Femur (tissue), 1 donor: ENCODE results near the gene TBC1D22A.

Experiments
- DNase-seq: peaks from one replicate; pipeline ENCODE4 v3.0.0-alpha.2; 2017

Gene TBC1D22A

DNA sequence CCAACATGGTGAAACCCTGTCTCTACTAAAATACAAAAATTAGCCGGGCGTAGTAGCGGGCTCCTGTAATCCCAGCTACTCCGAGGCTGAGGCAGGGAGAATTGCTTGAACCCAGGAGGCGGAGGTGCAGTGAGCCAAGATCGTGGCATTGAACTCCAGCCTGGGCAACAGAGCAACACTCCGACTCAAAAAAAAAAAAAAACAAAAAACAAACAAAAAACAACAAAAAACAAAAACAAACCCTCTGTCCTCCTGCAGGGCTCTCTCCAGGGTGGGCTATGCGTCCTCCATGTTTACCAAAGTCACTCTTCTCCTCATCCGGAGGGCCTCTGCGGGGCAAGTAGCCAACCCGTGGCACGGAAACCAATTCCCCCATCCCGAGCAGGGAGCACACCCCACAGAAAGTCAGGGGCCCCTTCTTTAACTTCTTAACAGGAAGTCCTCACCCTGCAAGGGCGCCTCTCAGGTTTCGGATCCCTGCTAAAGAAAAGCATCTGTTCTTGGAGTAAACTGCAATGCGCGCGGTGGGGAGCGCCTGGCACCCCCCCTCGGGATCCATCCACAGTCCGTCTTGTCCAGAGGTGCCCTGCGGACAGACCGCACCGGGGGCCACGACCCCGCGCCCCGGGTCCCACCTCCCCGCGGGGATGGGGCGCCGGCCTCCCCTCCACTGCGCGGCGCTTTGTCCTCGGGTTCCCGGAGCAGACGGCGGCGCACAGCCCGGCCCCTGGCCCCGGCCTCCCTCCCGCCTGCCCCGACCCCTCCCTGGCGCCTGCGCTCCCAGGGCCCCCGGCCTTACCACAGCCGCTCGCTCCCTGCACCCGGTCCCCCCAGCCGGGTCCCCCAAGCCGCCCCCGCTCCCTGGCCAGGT, 25.1 kb upstream of the TBC1D22A start:
- peak; percentile 66 for DNase-seq

DNA sequence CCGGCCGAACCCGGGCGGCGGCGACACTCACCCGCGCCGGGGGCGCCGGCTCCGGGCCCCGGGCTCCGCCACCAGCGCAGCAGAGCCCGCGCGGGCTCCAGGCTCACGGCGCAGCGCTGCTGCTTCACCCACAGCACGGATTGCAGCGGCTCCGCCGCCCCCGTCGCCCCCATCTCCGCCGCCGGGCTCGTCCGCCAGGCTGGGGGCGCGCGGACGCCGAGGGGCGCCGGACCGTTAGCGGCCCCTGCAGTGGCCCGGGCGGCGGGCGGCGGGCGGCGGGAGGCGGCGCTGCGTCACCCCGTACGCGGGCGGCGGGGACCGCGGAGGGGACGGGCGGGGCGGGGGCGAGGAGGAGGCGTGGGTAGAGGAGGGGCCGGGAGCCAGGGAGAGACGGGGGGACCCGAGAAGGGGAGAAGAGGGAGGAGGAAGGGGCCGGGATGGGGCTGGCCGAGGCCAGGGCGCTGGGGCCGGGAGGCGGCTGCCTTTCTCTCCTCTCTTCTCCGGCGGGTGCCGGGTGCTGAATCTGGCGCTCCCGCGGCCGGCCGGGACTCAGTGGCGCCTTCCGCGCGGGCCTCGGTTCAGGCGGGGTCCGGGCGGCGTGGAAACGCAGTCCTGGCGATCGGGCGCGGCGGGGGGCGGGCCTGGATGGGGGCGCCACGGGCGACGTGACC, 24.3 kb upstream of the TBC1D22A start, which contains the start of gene CERK:
Gene CERK (minus strand): TSS at position 277 of the 671 bp plus-strand sequence. CDS start 104 bp downstream, at position 173.
- DNase-seq = peak; percentile 92

DNA sequence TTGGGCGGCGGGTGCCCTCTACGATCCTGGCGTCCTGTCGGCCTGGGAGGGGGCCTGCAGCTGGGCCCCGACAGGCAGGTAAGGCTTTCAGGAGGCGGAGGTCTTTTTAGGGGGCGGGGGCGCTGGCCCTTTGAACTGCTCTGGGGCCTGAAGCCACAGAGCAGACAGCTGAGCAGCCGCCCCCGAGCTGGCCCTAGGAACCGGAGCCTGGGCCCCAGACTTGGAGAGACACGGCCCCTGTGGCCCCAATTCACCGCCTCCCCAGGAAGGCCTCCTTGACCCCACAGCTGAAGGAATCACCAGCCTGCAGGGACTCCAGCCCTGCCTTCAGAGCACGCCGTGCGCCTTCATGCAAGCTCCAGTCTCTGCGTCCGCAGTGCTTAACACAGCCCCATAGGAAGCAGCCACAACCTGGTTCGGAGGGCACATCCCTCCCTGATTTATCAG, 23.8 kb upstream of the TBC1D22A start:
- DNase-seq = no peak

DNA sequence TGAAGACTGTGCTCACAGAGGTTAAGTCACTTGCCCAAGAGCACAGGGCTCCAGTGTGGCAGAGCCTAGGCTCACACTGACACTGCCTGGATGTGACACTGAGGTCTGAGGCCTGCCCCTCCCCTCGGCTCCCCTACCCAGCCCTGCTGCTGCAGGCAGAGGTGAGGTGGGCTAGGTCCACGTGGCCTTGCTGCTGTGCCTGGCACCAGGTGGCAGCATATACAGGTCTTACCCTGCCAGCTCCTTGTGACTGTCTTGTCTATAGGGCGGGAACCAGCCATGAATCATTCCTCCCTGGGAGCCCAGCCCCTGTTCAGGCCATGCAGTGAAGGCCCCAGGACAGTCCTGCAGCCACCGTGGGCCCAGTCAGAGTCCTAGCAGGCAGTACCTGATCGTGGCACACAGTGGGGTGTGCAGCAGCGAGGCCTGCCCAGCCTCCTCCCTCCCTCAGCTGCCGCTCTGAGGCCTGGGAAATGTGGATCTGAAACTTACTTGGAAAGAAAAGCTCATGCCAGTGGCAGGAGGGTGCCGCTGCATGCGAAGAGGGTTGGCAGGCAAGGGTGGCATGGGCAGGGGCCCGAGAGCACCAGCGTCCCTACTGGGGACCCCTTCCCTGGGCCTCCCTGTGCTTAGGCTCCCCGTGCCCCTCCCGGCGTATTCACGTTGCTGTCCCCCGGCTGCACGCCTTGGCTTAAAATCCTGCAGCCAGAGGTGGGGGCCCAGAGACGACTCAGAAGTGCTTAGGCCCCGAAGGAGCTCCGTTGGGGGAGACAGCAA, 23.2 kb upstream of the TBC1D22A start:
- DNase-seq = peak; percentile 62

DNA sequence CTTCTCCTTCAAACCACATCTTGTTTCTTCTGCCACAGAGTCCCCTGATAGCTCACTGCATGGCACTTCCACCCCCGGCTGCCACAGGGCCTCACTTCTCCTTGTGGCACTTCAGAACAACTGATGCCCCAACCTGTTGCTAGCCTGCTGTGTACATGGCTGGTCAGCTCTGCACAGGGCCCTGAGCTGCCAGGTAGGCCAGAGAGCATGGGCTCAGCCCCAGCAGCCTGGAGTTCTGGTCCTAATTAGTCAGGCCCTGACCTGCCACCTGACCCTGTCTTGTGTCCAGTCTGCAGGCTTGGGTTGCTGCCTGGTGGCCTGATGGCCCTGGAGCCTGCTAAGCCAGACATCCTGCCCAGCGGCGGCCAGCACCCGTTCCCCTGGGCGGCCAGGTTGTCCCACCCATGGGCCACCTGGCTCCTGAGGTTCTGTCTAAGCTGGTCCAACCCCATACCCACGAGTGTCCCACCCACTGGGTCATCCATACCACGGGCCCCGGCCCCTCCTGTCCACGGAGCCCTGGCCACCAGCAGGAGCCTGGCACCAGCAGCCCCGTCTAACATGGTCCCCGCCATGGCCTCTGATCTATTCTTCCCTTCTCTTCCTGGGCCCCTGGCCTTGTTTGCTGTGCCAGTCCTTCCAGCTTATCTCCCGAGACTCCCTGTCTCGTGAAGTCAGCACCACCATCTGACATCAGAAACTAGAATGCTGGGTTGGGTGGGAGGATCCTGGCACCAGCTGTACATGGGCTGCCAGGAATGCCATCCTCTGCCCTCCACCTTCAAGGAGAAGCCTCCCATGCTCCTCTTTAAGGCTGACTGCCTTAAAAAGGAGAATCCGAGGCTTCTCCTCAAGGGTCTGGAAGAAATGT, 21.3 kb upstream of the TBC1D22A start:
- no peak for DNase-seq

DNA sequence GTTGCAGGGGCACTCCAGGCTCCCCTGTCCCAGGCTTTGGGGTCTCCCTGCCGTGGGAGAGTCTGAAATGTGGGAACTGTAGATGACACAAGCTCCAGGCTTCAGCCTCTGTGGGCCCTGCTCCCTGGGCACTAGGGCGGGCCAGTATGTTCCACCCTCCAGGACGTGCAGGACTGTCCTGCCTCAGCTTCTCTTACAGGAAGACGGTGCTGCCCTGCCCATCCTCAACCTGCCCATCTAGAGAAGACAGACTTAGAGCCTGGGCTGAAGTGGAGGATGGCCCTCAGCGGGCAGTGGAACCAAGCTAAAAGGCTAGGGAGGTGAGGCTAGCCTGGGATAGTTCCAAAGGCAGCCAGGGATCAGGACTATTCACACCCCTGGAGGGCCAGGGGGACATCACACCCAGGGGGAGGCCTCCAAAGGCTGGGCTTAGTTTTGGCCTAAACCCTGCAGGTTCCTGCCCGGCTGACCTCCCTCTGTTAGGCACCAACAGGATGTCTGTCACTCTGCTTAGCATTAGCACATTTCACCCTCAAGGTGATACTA, 20.4 kb upstream of the TBC1D22A start:
- DNase-seq = no peak

DNA sequence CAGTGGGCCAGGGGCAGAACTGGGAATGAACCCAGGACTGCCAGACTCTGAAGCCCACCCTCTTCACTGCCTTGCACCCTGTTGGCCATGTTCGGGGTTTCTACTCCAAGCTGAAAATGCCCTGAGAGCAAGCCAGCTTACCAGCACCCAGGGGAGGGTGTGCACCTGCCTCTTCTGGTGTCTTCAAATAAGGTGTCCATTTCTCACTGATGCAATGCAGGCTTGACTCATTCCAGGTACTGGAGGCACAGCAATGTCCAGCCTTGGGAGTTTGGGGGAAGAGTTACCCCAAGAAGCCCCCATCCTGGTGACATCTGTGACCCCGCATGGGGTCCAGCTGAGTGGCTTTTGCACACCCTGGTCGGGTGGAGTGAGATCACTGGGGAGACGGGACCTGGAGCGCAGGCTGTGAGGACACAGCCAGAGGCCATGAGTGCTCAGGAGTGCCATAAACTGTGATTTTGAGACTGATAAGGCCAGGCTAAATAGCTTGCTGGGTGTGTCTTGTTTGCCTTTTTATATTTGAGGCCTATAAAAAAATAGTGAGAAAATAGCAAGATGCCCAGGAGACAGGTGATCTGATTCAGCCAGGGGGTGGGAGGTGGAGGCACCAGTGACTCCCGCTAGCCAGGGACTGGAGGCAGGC, 19.8 kb upstream of the TBC1D22A start:
- DNase-seq = no peak

DNA sequence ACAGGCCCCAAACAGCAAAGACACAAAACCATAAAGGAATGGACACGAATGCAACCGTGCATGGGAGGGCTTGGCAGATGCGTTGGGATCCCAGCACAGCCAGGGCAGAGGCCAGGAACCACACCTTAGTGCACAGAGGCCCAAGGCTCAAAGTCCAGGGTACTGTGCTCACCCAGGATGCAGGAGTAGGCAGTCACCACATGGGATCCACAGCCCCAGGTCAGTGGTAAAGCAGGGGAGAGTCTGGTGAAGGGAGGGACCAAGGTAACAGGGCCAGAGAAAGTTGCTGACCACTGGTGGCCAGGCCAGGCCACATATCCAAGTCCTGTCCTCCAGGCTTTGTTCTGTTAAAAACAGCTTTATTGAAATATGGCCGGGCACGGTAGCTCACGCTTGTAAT, 17.9 kb upstream of the TBC1D22A start:
- DNase-seq = no peak

DNA sequence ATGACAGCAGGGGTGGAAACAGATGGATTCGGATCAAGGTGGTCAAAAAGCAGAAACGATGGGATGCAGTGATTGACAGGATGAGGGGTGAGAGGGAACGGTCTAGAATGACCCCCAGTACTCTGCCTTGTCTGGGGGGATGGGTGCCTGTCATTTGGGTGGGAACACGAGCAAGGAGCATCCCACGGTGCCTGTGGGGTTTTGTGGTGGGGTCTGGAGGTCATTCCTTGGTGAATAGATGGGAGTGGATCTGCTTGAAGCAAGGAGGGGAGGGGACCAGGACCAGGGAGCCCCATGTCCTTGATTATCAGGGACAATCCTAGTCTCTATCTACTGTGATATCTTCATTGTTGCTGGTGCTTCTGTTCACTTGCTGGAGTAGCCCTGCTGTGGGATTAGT, 16.3 kb upstream of the TBC1D22A start:
- DNase-seq = no peak

DNA sequence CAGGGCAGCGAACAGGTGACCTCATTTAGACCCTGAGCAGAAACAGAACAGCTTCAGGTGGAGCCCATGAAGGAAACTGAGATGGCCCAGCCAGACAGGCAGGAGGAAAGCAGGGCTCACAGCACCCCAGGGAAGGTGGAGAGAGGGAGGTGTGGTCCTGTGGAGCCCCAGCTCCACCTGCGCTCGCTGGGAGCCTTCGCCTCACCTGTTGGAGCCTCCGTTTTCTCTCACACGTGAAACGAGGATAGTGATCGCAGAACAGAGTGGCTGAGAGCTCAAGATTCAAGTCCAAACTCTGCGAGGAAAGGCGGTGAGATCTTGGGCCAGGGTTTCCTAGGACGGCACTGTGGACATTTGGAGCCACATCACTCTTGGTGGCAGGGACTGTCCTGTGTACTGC, 15.8 kb upstream of the TBC1D22A start:
- no peak for DNase-seq

DNA sequence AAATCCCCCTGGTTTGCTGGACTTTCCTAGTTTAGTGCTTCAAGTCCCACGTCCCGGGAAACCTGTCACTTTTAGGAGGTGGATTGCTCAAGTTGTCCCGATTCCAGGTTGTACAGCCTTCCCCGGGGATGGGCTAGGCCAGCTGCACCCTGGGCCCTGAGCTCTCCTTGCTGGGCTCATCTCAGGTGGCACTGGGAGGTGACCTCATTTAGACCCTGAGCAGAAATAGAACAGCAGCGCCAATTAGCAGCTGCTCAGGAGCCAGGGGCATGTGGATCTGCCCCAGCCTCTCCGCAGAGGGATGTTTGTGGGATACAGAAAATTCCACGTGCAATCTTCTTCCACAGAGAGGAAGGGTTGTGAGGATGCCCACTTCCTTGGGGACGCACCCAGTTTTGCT, 14.8 kb upstream of the TBC1D22A start:
- DNase-seq = no peak

DNA sequence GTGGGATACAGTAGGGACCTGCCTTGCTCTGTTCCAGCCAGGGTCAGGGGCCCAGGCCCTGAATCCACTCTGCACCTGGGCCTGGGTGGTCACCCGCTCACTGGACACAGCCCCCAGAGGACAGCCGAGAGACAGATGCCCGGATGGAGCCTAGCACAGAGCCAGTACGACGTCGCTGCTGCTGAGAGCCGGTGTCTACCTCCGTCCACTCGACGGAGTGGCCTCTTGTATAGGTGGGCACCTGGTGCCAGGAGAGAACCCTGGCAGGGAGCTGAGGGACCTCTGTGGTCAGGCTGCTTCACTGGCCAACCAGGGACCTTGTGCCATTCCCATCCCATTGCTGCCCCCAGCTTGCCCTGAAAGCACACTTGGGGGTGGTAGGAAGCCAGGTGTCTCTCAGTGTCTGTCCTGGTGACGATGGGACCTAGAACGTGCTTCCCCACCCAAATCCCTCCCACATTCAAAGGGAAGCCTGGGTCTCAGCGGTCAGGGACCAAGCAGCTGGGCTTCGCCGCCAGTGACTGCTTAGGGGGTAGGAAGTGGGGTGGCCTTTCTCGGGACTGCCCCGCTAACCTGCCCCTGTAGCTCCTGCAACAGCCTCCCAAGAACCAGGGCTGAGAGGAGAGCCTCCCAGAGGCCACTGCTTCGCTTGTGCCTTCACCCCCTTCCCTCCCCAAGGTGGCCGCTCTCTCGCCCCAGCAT, 14.1 kb upstream of the TBC1D22A start:
- DNase-seq = no peak

DNA sequence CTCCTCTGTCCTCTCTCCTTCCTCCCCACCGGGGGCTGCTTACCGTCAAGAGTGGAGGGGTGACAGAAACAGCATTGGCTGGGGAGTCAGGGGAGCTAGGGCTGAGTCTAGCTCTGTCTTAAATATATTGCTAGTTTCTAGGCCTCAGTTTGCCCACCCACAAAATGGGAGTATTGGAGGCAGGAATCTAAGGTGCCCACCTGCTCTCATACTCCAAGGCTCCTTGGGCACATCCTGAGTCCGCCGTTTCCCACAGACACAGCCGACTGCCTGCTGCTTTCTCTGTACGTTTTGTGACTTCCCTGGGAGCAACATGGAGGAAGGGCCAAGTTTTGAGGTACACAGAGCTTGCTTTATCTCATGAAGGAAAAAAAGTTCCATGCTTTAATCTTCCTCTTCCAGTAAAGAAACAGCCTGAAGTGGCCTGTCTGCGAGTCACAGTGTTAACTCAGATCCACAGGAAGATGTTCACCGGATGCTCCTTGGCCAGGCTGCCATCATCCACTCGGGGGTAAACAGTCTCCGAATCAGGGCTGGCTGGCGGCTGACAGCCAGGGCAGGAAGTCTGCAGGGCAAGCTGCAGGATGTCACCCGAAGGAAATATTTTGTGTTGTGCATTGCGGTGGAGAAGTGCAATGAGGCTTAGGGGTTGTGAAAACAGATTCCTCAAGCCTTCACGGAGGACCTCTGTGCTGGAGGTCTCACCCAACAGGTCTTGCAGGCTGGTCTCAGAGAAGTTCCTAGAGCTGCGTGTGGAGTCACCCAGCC, 13.4 kb upstream of the TBC1D22A start:
- peak; percentile 62 for DNase-seq

DNA sequence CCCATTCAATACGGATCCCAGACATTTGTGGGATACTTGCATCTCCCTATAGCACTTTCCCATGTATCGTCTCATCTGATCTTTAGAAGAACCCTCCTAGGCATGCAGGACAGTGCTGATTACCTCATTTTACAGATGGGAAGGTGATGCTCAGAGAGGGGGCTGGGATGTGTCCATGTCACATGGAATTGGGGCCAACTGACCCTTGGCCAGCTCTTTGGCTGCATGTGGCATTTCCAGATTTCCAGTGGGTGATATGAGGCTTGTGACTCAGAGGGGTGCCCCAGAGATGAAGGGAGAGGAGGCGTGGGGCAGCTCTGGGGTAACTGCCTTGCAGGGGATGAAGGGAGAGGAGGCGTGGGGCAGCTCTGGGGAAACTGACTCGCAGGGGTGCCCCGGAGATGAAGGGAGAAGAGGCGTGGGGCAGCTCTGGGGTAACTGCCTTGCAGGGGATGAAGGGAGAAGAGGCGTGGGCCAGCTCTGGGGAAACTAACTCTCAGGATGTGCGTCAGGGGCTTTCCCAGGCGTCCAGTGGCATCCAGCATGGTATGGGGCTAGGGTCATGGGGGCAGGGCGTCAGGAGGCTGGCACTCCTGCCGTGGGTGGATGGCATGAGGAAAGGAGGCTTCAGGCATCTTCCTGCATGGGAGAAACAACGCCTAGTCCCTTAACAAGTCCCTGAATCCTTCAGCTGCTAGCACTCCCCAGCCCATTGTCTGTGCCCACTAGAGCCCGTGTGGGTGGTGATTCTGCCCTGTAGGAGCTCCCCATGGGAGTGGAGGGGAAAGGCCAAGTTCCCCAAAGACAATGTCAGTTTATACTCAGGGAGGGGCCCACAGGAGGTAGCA, 12.5 kb upstream of the TBC1D22A start:
- DNase-seq = no peak

DNA sequence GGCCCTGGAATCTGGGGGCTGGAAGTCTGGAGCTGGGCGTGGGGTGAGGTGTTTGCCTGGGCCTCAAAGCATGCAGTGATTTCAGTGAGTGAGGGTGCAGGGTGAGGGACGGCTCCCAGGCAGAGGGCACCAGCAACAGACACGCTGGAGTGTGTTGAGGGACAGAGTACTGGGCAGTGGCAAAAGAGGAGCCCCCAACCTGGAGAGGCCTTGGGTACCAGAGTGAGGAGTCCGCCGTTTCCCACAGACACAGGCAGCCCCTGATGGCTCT, 12.0 kb upstream of the TBC1D22A start:
- DNase-seq = no peak

DNA sequence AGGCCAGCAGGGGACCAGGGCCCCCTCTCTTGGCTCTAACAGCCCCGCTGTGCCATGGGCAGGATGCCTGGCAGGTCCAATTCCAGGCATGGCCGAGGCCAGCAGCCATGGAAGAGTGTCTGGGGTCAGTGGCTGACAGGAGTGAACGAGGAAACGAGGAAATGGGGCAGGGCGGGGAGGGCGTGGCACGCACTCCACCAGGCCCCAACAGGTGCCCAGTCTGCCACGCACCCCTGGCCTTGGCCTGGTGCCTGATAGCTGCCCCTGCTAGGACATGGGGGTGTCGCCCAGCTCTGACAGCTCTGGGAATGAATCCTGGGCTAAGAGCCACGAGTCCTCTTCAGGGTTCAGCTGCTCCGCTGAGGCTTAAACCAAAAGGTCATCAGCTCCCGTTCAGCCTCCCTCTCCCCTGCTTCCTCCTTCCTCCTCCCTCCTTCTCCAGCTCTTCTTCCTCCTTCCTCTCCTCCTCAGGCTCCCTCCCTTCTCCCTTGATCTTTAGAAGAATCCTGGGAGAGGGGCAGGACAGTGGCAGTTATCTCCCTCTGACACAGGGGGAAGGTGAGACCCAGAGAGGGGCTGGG, 11.5 kb upstream of the TBC1D22A start:
- no peak for DNase-seq

DNA sequence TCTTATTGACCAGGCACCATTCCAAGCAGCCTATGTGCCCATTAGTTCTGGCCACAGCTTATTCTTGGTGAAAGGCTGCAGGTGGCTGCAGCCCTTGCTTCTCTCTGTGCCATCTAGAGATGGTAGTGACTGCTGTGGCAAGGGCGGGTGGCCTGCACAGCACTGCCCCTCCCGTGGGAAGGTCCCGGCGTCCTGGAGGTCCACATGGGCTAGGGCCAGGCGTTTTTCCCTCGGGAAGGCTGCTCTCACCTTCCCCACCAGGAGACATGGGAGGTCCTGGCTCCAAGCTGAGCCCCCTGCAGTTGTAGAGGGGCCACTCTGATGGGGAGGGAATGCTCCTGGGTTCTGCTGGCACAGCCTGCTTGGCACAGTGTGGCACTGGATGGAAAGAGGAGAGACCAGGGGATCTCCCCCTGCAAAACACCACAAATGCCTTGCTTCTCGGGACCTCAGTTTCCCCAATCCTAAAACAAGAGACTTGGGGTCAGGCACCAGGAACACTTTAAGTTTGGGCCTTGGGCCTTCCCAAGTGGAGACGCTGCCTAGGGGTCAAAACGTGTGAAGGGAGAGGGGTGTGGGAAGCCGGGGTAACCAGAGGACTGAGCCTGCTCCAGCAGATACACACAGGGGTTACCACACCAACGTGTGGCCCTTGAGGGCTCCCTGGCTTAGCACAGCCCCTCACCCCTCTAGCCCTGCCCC, 10.0 kb upstream of the TBC1D22A start:
- DNase-seq = no peak

DNA sequence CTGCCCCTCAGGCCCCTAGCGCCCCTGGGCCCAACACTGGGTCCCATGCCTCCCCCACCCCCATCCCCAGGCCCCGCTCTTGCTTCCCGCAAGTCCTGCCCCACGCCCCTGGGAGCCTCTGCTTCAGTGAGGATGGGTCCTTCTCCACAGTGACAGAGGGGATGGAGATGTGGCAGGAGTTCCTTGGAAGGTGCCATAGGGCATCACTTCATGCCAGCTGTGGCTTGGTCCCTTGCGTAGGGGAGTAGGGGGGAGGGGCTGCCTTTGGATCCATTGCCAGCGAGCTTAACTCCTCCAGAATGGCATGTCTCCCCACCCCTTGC, 9.5 kb upstream of the TBC1D22A start:
- DNase-seq = no peak

DNA sequence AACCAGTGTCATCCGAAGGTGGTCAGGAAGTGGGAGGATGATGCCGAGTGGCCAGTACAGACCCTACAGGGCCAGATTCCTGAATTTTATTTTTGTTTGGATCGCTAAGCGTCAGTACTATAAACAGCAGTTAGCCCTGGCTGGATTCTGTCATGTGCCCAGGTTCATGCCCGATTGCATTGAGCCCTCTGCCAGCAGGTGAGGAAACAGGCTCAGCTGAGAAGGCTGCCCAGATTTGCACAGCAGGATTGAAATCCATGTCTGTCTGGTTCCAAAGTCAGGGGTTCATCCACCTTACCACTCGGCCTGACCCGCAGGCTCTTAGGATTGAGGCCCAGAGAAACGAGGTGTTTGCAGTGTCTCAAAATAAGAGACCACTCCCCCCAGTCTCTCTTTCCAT, 9.1 kb upstream of the TBC1D22A start:
- no peak for DNase-seq
